Stimulated activated CD4-positive, alpha-beta T cell treated with anti-CD3 and anti-CD28 coated beads, Interleukin-4, amount 100 ng/mL, for 4 hours (primary cell): ENCODE data around the gene UBL3.

Experiments
- DNase-seq, 2 experiments: peaks; one replicate each; pipeline ENCODE4 v3.0.0-alpha.2; 2020

UBL3 gene, protein sequence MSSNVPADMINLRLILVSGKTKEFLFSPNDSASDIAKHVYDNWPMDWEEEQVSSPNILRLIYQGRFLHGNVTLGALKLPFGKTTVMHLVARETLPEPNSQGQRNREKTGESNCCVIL

DNA sequence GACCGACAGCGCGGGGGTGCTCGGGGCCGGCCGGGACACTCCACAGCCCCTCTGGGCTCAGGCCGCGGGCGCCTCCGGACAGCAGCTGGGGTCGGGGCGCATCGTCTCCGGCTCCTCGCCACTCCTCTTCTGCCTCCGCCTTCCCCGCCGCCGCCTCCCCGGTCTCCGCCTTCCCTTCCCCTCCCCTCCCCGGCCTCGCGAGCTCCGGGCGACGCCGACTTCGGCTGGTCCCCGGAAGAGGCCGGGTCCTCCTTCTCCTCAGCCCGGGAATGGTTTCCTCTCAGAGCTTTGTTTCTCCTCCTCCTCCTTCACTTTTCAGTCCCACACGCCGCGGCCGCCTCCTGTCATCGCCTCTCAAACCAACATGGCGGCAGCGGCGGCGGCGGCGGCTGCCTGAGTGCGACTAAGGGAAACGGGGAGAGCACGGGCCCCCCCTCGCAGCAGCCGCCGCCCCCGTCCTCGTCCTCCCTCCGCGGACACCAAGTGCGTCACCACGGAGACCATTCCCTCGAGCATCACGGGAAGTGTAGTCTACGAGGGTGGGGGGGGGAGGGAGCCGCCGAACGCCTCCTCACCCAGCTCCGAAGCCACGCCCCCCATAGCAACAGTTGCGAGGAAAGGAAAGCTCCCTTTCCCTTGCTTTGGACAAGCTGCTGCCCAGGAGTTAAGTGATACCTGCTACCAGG lies at the start of gene UBL3:
Gene UBL3 (minus strand): TSS at position 405 of the 686 bp plus-strand sequence. CDS start 1,079 bp downstream, outside the sequence.
- DNase-seq: peak; percentile 92 to 95

DNA sequence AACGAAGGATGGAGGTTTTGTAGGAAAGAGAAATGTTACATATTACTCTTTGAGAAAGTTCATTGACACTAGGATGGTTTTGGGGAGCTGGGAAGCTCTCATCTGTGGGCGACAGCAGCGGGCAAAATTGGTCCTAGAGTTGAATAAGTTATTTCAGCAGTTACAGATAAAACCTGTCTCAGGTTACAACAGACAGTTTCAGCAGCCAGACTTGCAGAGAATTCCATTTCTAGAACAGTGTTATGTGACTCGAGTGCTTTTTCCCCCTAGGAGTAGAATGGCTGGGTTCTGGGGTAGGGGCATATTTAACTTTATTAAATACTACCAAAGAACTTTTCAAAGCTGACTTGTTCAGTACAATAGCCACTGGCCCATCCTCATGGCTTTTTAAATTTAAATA lies 46.7 kb upstream of the UBL3 start:
- no peak for DNase-seq

DNA sequence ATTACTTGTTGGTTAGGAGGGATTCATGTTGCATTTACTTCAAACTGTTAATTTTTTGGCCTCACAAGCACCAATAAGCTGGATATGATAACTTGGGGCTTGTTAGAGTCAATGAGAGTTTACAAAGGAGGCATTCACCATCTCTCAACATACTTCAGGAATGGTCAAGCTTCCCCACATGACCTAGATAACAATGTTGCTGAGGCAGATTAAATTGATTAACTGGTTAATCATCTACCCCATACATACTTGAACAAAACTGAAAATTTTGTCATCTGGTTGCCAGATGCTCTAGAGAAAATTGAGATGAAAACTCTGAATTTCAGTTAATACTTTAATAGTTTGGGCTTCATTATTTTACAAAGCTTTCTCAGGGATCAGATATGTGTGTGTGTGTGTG lies 43.0 kb upstream of the UBL3 start:
- no peak for DNase-seq

DNA sequence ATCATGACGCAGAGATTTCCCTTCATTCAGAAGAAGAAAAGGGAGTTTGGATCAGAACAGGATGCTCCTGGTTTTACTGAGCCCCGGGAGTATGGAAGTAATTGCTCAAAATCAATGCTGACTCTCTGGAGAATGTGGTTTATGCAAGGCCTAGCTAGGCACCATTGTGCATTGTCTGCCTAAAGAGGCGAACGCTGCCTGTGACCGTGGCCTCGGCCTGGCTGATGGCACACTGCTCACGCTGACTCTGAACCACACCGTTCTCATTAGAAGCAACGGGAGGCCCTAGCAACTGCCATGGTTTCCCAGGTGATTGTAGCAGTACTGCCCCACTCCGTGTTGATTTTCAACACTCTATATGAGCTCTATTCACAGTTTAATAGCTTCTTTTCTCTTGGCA lies 41.7 kb upstream of the UBL3 start:
- DNase-seq: no peak

DNA sequence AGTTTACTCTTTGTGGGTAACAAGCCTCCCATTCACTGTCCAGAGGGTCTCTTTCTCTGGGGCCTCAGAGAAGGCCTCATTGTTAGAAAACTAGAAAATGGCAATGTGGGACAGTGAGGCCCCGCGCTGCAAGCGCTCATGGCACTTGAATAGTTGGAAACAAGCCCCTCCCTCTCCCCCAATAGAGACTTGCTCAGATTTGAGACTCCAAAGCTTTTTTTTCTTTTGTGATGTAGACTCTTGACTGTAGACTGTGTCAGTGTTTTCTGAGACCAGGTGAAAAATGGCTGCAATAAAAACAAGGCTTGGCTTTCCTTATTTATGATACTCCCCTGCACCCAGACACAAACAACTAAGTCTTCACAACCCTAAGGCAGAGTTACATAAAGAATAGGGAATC lies 38.7 kb upstream of the UBL3 start:
- DNase-seq: no peak

DNA sequence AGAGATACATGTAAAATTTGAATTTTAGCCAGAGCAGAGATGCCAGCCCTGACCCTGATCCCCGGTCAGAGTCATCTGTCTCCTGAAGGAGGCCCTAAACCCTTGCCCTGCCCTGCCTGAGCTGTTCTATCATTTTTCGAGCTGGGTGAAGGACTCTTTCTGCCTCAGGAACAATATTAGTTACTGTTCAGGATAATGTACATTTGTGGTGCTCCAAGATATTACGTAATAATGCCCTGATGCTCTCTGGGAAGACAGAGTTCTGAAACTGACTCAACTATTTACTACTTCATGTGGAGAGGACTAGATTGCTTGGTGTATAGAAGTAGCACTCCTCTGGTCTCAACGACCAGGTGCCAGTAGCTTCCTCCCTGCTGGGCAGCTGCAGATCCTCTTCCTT lies 37.9 kb upstream of the UBL3 start:
- DNase-seq: no peak

DNA sequence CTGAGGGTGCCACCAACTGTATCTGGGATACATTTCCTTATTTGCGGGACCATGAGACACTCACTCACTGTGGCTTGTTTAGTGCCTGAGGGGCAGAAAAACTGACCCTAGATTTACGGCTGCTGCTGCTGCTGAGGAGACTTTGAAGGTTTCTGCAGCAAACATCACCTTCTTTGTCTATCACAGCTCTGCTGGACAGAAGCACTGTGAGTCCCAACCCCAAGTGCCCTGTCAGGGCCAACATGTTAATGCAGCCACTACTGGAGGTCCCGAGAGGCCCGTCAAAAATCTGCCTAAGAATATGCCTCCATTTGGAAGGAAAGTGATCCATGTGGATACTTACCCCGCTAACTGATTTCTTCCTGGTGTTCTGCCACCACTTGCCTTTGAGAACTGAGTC lies 37.3 kb upstream of the UBL3 start:
- no peak for DNase-seq

DNA sequence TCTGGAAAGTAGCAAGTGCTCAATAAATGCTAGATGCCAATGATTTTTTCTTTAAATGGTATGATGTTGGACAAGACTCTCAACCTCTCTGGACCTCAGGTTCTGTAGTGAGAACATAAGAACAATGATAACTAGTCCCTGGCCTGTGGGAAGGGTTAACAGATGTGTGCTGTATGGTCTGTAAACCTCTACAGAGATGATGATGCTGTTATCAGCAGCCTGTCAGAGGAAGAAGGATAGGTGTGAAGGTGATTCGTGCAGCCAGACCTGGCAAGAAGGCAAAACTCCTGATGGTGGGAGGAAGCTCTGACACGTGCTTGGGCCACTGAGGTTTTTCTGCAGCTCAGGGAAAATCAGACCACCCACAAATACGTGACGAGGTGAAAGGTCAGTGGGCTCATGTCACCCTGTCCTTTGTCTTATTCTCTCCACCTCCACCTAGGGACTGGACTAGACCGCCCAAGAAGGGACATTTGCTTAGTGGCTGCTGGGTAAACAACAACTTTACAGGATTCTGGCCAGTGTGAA lies 36.7 kb upstream of the UBL3 start:
- DNase-seq: no peak

DNA sequence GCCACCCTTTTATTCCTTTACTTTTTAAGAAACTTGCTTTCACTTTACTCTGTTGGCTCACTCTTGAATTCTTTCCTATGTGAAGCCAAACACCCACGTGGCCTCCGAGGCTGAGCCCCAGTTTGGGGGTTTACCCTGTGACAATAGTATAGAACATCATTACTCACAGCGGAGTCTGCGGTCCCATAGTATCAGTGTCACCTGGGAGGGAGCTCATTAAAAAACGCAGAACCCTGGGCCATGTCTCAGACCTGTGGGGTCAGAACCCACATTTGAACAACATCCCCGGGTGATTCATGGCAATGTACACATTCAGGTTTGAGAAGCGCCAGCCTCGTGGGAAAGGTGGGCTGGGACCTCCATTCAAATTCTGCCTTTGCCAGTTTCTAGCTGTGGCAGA lies 36.0 kb upstream of the UBL3 start:
- peak; percentile 7 to 19 for DNase-seq

DNA sequence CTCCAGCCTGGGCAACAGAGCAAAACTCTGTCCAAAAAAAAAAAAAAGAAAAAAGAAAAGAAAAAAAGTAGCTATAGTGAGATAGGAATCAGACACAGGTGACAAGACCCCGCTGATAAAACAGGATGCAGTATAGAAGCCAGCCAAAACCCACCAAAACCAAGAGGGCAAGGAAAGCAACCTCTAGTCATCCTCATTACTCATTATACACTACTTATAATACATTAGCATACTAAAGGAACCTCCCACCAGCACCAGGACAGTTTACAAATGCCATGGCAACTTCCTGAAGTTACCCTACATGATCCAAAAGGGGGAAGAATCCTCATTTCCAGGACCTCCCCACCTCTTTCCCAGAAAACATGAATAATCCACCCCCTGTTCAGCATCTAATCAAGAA lies 35.6 kb upstream of the UBL3 start:
- DNase-seq: no peak

DNA sequence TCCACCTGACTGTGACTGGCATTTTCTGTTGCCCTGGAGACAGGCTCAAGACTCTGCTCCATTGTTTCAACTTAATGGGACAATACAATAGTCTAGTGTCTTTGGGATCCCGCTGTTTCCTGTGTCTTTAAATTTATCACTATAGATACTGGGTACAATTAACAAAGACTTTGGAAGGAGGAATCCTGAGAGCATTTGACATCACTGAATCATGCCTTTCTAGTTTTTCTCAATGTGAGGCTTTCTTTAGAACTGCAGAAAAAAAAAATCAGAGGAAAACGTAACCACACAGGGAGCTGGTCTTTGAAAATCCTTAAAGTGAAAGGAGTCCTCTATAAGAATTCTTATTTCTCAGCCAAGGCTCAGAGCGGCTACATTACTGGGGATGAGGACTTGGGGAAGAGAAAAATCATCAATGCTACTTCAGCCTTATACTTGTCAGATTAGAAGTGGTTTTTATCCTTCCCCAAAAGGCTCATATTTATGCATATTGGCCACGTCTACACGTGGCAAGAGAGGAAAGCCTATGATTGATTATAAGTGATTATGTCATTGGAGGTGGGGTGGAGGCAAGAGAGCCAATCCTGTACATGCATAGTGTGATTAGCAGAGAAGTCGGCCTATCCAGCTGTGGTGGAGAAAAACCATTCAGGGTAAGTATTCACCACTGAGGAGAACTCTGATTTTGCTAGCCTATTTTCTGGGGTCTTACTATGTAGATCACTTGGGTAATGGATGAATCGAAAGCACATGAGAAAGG lies 34.4 kb upstream of the UBL3 start:
- no peak for DNase-seq

DNA sequence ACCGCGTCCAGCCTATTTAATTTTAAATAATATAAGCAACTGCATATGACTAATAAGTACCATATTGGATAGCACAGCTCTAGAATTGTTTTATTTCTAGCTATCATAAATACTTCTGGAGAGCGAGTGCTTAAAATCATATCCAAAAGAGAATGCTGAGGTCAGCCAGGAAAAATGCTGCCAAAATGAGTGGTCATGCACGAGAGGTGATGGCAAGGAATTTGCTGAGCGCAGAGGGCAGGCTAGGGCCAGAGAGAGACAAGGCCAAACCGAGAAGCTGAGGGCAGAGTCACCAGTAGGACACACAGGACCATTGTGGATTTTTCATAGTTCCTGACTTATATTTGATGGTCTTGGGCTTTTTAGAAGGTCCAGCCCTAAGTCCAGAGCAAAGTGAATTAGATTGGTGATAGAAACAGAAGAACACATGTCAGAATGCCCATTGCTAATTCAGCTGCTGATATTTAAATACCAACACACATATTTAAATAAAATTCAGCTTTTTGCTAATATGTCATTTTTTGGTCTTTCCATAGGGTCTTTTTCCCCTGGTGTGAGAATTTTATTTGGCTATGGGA lies 33.6 kb upstream of the UBL3 start:
- DNase-seq: no peak

DNA sequence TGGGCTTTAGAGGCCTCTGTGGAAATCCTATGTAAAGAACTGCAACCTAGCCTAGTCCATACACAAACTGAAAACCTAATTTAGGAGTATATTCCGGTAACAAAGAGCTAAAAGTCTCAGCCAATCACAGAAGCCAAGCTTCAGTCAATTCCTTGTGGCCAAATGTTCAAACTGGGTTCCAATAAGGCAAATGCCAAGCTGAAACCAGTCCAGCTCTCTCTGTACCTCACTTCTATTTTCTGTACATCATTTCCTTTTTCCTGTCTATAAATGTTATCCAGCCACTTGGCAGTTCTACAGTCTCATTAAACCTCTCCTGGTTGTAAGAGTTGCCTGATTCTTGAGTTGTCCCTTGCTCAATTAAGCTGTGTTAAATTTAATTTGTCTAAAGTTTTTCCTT lies 31.7 kb upstream of the UBL3 start:
- DNase-seq: no peak

DNA sequence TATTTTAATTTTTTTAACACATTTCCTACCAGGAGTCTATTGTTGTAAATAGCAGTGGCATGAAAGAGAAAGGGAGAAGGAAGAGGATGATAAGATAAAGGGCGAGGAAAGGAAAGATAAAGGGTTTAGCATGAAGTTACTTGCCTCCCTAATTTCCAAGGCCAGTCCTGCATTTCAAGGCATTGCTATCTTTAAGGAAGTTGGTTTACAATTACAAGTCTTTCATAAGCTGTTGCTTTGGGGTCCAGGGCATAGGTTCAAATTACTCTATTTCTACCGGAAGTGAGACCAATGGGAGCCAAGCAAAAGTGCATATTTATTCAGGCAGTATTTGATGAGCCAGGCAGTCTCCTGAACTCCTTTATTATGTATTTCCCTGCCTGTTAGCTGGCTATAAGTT lies 27.7 kb upstream of the UBL3 start:
- no peak for DNase-seq

DNA sequence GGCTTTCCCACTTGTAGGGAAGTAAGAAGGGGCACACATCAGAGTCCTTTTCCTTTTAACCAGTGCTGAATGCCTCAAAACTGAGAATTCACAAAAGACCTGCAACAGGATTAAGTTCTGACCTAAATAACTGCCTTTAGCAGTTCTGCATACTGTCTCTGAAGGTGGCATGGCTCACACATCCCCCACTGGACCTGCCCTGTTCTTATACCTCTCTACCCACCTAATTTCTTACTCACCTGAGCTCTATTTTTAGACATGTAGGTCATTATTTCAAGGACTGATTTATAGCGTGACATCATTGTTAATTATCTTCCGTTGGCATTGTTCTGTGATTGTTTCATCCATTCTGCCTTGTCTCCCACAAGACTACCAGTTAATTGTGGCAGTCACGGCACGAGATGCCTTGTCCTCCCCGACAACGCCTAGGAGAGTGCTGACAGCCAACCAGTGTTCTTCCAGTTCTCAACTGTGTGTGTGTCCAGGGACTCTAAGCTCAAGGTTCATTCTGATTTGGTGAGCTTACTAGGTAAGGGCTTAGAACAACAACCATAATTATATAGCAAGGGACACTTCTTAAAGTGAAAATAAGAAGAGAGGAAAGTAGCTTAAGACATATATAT lies 27.1 kb upstream of the UBL3 start:
- no peak for DNase-seq

DNA sequence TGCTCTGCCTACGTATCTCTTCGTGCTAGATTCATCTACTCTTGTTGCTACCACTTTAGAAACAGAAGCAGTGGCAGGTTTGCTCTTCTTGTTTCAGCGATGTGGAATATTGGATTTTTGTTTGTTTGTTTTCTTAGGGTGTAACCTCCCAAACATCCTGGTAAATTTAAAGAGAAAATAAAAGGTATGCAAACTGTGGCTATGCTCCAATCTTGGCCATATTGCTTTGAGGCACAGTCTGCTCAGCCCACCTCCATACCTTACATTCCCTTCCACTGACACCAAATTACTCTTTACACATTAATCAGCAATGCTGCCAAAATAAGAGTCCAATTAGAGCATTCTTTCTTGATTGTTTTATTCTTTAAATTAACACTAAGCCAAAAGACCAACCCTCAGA lies 25.2 kb upstream of the UBL3 start:
- DNase-seq: no peak

DNA sequence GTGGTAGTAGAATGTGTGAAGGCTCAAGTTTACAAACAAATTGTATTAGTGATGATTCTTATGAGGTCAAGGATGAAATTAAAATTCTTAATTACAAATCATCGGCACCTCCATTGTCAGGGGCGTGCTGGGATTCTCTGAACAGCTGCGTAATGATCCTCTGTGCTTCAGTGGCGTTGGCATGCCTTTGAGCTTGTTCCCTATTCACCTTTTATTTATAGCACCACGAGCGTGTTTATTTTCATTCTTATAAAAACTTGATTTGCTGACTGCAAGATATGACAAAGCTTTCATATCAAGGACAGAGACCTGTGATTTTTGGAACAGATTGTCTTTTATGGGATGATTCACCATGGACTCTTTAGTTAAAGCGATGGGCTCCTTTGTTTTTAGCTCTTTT lies 18.2 kb upstream of the UBL3 start:
- no peak for DNase-seq

DNA sequence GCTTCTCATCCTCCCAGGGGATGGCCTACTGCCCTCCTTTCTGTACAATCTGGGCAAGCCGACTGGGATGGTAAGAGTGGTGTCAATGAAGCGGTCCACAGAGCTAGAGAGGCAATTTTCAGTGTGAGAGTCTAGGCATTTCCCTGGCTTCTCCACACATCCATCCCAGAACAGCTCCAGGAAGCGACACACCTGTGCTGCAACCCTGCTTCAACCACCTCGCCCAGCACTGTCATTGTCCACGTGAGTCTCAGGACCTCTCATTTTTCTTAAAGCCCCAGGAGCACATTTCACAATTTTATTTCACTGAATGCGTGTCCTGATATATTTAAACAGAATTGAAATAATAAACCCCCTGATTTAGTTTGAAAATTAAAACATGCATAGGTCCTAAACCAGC lies 15.5 kb upstream of the UBL3 start:
- DNase-seq: no peak

DNA sequence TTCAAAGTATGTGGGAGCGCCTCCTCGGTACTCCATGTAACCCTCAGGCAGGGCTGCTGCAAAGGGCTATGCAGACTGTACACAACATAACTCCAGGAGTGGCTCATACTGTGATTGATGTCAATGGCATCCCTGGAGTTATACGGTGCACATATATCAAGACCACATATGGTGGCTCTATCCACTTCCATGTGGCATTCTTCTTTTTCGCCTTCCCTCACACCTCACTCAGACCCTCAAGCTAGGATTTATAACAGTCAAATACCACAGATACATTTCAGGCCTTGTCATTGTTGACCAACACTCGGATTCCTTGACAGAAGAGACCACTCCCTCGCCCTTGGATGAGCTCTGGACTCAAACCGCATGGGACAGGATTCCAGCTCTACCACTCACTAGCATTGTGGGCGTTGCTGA lies 11.3 kb upstream of the UBL3 start:
- DNase-seq: no peak

DNA sequence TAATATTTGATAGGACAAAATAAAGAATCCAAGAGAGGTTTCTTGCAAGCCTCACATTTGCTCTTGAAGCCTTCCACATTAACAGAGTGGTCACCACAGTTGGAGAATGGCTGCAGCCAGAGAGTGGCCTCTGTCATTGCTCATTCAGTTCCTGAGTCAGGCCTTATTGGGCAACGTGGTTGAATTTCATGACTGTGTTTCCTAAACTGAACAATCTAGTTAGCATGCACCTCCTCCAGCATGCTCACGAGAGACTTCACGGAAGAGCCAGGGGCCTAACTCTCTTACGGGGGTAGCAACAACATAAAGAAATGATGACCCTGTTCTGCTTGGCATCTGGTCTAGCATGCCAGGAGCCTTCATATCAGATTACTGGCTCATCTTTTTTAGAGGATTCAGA lies 9.6 kb upstream of the UBL3 start:
- no peak for DNase-seq

DNA sequence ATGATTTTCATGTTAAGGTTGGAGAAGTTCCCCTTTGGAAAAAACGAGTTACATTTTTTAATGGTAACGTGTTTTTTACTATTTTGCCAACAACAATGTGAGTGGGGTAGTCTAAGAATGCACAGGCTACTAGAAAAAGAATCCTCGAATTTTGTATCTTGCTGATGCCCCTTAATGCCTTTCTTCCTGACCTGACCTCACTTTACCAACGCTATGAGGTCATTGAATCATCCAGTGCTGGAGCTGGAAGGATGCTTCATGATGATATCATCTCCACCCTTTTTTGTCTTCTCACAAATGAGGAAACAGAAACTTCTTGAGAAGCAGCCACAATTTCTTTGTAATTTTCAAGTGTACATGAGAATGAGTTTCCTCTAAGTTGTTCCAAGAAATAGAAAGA lies 8.2 kb upstream of the UBL3 start:
- no peak for DNase-seq

DNA sequence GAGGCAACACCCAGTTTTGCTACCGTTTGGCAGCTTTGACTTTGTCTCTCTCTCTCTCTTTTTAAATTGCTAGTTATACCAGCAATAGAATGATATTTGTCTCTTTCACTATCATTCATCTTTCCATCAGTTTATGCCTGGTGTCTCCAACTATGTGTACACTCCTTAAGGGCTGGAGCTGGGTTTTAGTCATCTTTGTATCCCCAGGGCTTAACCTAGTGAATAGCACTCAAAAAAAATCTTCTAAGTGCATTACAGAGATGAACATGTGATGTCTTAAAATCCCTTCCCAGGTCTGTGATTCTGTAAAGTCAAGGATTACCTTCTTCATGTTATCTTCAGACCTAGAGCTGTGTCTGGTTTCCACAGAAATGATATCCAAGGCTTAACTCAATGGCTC lies 7.8 kb upstream of the UBL3 start:
- DNase-seq: no peak

DNA sequence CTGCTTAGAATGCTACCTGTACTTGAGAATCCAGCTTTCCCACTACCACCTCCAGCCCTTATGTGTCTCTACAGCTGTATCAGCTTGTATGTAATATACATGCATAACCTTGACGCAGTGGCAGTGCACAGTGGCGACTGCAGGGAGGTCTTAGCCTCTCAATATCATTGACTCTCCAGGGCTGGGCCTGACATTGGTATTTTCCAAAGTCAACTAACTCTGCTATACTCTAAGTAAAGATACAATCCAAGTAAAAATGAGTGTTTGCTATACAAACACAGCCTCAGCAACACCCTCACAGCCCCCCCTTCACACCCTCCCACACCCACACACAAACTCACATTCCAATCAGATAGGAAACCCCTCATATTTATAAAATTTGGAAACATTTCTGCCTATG lies 6.7 kb upstream of the UBL3 start:
- no peak for DNase-seq
